Measurements from ENCODE around the gene S100A4.
A peak's percentile ranks its signal among the peaks of the same experiment; 100 is the strongest.

The S100A4 gene

GRCh38 chr1:153515504-153516394 lies 29.9 kb downstream of the S100A4 start:
- no peak for TF ChIP-seq EZH2phosphoT487 (IDR thresholded peaks at IDR 0.05; ENCODE audit: borderline replicate concordance)
- TF ChIP-seq, protein P1, sequence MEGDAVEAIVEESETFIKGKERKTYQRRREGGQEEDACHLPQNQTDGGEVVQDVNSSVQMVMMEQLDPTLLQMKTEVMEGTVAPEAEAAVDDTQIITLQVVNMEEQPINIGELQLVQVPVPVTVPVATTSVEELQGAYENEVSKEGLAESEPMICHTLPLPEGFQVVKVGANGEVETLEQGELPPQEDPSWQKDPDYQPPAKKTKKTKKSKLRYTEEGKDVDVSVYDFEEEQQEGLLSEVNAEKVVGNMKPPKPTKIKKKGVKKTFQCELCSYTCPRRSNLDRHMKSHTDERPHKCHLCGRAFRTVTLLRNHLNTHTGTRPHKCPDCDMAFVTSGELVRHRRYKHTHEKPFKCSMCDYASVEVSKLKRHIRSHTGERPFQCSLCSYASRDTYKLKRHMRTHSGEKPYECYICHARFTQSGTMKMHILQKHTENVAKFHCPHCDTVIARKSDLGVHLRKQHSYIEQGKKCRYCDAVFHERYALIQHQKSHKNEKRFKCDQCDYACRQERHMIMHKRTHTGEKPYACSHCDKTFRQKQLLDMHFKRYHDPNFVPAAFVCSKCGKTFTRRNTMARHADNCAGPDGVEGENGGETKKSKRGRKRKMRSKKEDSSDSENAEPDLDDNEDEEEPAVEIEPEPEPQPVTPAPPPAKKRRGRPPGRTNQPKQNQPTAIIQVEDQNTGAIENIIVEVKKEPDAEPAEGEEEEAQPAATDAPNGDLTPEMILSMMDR (conservative IDR thresholded peaks at IDR 0.05; ENCODE audit: low read length) = no peak
- Histone ChIP-seq H4K20me1 (ENCODE audit: insufficient read depth, low read length, poor library complexity, severe bottlenecking) (no peaks in the 10 kb centered on the region), H3K9me3 (ENCODE audit: insufficient read depth, low read depth, low read length) (no peaks in the 10 kb centered on the region), H3K79me2 (ENCODE audit: insufficient read depth, low read length) (no peaks in the 10 kb centered on the region), H3K4me1 (ENCODE audit: insufficient read depth, low read length, poor library complexity, severe bottlenecking) (peaks cover 24% of the 10 kb centered on the region), H3K9me2 (replicated peaks; ENCODE audit: low read depth, low read length) (no peaks in the 10 kb centered on the region), H3K4me2 (ENCODE audit: low read depth, low read length, poor library complexity, severe bottlenecking) (no peak overlapping the region), H3K27me3 (ENCODE audit: insufficient read depth, low read length, poor library complexity, severe bottlenecking) (no peaks in the 10 kb centered on the region), H3K36me3 (ENCODE audit: insufficient read depth, low read length) (no peaks in the 10 kb centered on the region), H3K9ac (ENCODE audit: low read depth, low read length, poor library complexity, severe bottlenecking) (peak overlapping the region; percentile 4), H3K4me3 (ENCODE audit: low read length, poor library complexity, severe bottlenecking) (no peak overlapping the region), H3F3A (ENCODE audit: low read depth) (no peaks in the 10 kb centered on the region), H2AFZ (ENCODE audit: low read length) (peak overlapping the region; percentile 22; the same call in 1 of the 2 replicates)

DNA sequence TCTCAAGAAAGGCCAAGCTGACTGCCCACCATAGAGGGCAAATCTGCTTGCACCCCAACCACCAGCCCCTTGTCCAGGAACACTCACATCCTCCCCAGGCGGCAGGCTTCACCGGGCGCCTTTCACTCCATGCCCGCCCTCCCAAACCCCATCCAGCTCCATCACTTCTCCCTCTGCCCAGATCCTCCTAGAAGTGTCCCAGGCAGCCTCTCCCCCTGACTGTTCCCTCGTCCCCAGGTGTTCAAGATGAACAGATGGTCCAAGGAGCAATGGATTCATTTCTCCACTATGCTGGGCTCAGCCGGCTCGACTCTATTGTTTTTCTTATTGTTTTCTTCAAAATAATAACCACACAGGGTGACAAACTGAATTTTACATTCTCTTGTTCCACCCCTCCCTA lies 31.9 kb downstream of the S100A4 start:
- Histone ChIP-seq H3K9me3 (ENCODE audit: insufficient read depth, low read depth, low read length) (no peaks in the 10 kb centered on the region), H3K79me2 (ENCODE audit: insufficient read depth, low read length) (no peaks in the 10 kb centered on the region), H3K36me3 (ENCODE audit: insufficient read depth, low read length) (no peaks in the 10 kb centered on the region), H3K9me2 (replicated peaks; ENCODE audit: low read depth, low read length) (no peaks in the 10 kb centered on the region), H3K27me3 (ENCODE audit: insufficient read depth, low read length, poor library complexity, severe bottlenecking) (no peaks in the 10 kb centered on the region), H3K4me1 (ENCODE audit: insufficient read depth, low read length, poor library complexity, severe bottlenecking) (peaks cover 23% of the 10 kb centered on the region), H3K4me3 (ENCODE audit: low read length, poor library complexity, severe bottlenecking) (no peak overlapping the region), H3K9ac (ENCODE audit: low read depth, low read length, poor library complexity, severe bottlenecking) (no peak overlapping the region), H3K4me2 (ENCODE audit: low read depth, low read length, poor library complexity, severe bottlenecking) (no peak overlapping the region), H4K20me1 (ENCODE audit: insufficient read depth, low read length, poor library complexity, severe bottlenecking) (no peaks in the 10 kb centered on the region), H3F3A (ENCODE audit: low read depth) (no peaks in the 10 kb centered on the region), H2AFZ (ENCODE audit: low read length) (no peak overlapping the region)
- no peak for TF ChIP-seq EZH2phosphoT487 (IDR thresholded peaks at IDR 0.05; ENCODE audit: borderline replicate concordance)
- TF ChIP-seq, protein P1 (conservative IDR thresholded peaks at IDR 0.05; ENCODE audit: low read length) = no peak

GRCh38 chr1:153513023-153513422 lies 32.6 kb downstream of the S100A4 start:
- TF ChIP-seq, protein P1 (conservative IDR thresholded peaks at IDR 0.05; ENCODE audit: low read length) = peak; percentile 56
- no peak for TF ChIP-seq EZH2phosphoT487 (IDR thresholded peaks at IDR 0.05; ENCODE audit: borderline replicate concordance)
- H3K9me3 ChIP-seq (ENCODE audit: insufficient read depth, low read depth, low read length) = no peaks in the 10 kb centered on the region

More at GRCh38 chr1:153513023-153513422, 32.6 kb downstream of the S100A4 start:
- Histone ChIP-seq H3K4me1 (ENCODE audit: insufficient read depth, low read length, poor library complexity, severe bottlenecking) (peaks cover 19% of the 10 kb centered on the region), H4K20me1 (ENCODE audit: insufficient read depth, low read length, poor library complexity, severe bottlenecking) (no peaks in the 10 kb centered on the region), H3K9ac (ENCODE audit: low read depth, low read length, poor library complexity, severe bottlenecking) (no peak overlapping the region), H3K9me2 (replicated peaks; ENCODE audit: low read depth, low read length) (no peaks in the 10 kb centered on the region), H3K27me3 (ENCODE audit: insufficient read depth, low read length, poor library complexity, severe bottlenecking) (no peaks in the 10 kb centered on the region), H3K79me2 (ENCODE audit: insufficient read depth, low read length) (no peaks in the 10 kb centered on the region), H3F3A (ENCODE audit: low read depth) (no peaks in the 10 kb centered on the region), H2AFZ (ENCODE audit: low read length) (peak overlapping the region; percentile 72), H3K36me3 (ENCODE audit: insufficient read depth, low read length) (no peaks in the 10 kb centered on the region), H3K4me3 (ENCODE audit: low read length, poor library complexity, severe bottlenecking) (no peak overlapping the region), H3K4me2 (ENCODE audit: low read depth, low read length, poor library complexity, severe bottlenecking) (no peak overlapping the region)

Measured in Loucy (cell line).